Midbrain (tissue), 1 donor: ENCODE data around the gene UBL3.
A peak's percentile ranks its signal among the peaks of the same experiment; 100 is the strongest.

Experiments
- DNase-seq: peaks from one replicate; lab custom pipeline; 2025; lab: John Stamatoyannopoulos, UW

The UBL3 gene

DNA sequence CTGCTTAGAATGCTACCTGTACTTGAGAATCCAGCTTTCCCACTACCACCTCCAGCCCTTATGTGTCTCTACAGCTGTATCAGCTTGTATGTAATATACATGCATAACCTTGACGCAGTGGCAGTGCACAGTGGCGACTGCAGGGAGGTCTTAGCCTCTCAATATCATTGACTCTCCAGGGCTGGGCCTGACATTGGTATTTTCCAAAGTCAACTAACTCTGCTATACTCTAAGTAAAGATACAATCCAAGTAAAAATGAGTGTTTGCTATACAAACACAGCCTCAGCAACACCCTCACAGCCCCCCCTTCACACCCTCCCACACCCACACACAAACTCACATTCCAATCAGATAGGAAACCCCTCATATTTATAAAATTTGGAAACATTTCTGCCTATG, 6.7 kb upstream of the UBL3 start:
- DNase-seq: no peak

DNA sequence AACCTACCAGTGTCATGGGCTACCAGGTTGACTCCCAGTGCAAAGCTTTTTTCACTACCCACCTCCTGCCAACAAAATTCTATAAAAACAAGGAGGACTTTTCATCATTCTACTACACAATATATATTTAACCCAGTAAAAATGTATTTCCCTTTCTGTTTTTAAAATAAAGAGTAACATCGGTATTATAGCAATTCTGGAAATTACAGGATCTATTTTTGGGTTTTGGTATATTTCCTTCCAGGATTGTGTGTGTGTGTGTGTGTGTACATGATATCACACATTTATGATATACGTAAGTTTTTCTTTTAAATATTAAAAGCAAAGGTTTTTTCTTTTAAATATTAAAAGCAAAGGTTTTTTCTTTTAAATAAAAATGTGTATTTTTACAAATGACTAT, 6.0 kb upstream of the UBL3 start:
- DNase-seq: no peak

DNA sequence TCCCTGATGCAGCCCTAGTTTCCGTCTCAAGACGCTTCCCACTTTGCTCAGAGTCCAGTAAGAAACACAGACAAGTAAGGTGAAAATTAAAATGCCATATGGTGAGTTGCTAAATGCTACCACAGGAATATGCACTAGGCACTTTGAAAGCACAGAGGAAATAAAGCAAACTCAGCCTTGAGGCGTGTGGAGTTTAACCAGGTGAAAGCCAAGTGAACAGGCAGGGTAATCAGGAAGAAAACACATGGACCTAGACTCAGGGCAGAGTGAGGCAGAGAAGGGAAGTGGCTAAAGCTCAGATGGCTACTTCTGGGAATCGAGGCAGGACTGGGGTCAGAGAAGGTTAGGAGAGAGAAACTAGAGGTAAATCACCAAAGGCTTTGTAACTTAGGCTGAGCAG, 5.4 kb upstream of the UBL3 start:
- no peak for DNase-seq

DNA sequence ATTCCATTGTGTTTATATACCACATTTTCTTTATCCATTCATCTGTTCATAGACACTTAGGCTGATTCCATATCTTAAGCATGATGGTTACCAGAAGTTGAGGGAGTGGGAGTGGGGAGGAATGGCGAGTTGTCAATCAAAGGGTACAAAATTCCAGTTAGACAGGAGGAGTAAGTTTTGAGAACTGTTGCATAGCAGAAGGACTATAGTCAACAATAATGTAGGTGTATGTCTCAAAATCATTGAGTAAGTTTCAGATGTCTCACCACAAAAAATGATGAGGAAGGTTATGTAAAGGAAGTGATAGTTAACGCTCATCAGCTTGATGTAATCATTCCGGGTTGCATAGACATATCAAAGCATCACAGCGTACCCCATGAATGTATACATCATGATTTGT, 4.6 kb upstream of the UBL3 start:
- DNase-seq: no peak

DNA sequence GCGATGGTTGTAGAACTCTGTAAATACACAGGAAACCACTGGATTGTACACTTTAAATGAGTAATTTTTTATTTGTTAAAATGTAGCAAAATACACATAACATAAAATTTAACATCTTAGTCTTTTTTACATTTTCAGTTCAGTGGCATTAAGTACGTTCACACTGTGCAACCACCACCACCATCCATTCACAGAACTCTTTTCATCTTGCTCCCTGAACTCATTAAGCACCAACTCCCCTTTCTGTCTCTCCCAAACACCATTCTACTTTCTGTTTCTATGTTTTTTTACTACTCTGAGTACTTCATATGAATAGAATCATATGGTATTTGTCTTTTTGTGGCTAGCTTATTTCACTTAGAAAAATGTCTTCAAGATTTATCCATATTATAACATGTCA, 2.7 kb upstream of the UBL3 start:
- no peak for DNase-seq

DNA sequence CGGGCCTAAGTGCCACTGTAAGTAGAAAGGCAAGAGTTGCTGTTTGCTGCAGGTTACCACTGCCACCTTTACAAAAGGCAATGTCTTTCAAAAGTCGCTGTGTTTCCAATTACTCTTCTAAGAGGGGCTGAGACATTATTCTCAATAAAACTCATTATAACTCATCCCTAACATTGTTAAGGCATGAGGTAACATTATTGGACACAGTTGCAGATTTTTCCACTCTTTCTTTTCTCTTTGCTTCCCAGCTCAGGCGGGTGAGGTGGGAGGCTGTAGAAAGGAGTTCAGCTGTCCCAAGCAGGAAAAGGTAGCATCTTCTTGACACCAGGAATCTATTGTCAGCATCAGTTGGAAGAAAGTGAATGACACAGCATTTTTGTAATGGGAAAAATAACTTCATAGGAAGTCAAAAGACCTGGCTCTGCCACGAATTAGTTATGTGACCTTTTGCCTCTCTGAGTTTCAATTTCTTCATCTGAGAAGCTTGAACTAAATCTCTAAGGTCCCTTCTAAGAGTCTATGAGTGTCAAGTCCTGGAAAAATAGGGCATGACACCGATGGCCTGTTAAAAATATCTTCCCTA, 2.1 kb upstream of the UBL3 start:
- DNase-seq: no peak

DNA sequence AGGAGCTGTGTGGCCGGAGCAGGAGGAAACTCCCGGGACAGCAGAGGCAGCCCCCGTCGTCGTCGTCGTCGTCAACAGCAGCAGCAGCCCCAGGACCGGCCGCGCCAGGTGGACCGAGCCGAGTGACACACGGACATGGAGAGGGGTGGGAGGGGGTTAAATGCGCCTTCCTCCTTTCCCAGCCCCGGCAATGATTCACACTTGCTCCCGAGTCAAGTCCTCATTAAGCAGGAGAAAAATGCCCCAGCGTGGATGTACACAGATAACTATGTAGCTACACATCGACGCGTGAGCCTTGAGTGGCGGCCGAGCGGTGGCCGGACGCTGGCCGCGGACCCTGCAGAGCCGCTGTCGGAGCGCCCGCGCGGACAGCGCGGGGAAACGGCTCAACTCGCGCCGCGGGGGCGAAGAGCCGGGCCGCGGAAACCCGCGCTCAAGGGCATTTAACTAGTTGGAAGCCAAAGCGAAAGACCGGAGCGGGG, 645 bp downstream of the UBL3 start:
- DNase-seq: peak; percentile 82

DNA sequence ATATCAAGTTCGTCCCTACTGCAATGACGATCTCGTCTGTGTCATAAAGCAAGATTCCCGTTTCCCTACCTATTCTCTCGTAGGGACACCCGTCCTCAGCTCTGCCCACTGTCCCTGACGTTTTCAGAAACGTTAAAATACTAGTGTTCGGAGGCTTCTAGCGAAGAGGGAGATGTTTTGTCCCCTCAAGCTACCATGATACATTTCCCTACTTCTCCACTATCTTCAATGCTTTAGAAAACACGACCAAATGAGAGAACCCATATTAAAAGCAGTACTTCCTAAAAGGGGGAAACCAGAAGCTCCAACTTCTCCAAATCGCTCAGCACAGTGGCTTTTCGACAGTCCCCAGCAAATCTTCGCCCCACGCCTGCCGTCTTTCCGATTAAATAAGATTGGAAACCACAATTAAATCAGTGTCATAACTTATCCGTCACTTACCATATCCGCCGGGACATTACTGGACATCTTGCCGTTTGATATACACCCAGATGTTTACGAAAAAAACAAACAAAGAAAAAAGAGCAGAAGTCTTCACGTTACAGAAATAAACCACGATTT, 1.3 kb downstream of the UBL3 start:
- DNase-seq: peak; percentile 73

DNA sequence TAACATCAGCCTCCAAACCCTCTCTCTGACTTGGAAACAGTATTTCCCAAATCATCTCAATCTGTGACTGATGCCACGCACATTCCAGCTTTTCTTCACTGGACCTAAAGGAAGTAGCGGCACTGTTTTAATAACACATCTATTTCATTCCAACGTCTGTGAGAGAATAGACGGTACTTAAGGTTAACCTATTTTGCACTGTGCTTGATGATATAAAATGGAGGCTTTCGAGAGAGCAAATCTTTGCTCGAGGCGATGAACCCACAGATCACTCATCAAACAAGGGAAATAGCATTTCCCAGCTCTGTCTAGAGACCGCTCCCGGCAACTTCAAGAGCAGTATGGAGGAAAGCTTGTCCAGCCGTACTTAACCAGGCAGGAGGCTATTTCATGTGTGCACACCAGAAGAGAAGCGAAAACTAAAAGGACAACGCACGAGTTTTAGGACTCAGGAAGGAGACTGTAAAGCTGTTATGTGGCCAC, 2.9 kb downstream of the UBL3 start:
- DNase-seq: peak; percentile 74

DNA sequence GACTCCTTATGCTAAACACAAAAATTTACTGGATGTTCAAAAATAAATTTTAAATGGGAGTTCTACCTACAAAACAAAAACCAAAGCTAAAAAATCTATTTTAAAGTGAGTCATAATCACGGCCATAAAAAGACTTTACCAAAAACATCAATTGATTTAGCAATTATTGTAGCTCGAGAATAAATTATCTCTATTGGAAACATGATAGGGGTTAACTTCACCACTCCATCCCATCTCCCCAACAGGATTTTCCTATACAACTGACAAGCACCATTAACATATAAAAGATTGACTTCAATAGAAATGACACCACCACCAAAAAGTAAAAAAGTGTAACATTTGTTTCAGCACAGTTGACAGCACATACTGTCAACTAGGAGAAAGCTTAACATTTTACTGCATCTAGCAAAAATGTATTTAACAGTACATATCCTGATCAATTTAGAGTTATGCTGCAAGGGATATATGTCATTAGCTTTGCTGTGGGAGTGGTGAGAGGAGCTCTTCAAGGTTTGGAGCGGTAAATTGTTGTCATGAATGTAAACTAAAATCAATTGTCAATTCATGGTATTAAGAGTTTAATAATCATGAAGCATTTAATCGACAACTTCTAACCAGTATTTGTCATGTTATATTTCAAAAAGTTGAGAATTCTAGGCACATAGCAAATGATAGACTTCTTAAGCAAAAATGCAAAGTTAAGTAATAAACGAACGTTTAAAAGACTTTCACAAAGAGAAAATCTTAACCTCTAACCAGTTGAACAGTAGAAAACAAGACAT, 3.8 kb downstream of the UBL3 start:
- peak; percentile 31 for DNase-seq

DNA sequence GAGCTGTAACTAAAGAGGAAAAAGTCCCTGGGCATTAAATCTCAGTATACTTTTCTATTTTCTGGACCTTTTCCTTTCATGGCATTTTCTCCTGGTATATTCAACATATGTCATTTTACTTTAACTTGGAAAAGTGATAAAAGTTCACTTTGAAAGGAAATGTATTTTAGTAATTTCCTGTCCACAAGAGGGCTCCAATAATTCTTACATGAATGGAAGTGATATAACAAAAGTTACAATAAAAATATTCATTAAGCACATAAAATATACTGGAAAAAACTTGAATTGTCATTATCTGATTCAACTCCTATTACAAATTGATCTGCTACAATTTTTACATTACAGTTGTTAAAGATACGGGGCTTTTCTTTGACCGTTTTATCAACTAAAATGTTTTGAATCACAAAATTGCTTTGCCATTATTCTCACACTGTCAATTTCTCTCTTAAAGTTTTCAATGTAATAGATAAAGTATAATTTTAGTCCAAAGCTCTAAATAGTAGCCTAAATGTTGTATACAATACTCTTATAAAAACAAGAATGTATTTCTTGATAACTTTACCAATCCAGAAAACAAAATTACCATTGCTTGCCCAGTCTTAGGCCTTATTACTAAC, 4.9 kb downstream of the UBL3 start:
- DNase-seq: peak; percentile 40

DNA sequence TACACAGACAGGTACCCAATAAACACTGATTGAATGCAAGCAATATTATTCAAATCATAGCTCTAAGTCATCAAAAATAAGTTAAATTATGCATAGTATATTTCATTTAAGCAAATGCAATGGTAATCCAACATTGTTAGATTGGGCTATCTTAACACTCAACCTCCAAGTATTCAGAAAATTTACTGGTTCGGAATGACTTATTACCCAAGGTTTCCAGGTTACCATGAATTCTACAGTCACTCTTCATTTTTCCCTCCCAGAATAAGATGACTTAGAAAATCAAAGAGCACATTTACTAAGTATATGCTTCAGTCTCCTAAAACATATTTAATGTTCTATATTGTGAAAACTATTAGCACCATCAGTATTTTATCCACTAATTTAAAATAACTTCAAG, 6.0 kb downstream of the UBL3 start:
- no peak for DNase-seq

DNA sequence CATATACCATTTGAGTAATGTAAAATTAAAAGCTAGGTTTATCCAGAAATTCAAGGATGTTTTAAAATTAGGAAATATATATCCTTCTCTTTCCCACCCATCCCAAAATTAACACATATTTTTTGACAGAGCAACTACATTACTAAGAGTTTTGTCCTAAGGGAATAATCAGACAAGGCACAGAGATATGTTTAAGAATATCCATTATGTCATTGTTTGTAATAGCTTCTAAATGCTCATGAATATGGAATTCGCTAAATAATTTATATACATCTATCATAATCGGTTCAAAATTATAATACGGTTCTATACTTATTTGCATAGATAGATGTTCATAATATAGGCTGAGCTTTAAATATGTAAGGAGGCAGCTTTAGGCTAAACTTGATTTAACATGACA, 9.8 kb downstream of the UBL3 start:
- no peak for DNase-seq

DNA sequence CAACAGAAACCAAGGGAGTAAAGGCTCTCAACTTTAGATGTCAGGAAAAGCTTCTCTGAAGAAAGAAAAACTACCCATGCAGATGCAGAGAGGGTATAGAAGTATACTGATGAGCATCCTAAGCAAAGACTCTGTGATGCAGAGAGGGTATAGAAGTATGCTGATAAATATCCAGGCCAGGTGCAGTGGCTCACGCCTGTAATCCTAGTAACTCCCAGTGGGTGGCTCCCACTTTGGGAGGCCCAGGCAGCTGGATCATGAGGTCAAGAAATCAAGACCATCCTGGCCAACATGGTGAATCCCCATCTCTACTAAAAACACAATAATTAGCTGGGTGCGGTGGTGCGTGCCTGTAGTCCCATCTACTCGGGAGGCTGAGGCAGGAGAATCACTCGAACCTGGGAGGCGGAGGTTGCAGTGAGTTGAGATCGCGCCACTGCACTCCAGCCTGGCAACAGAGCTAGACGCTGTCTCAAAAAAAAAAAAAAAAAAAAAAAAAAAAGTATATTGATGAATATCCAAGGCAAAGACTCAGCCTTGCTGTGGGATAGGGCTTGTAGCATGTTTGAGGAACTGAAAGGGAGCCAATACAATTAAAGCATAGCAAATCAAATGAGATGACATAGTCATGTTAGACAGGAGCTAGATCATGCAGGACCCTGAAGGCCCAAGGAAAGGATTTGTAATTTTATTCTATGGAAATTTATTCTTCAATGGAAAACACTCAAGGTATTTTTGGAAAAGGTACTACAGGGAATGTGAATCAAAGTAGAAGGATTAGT, 14.9 kb downstream of the UBL3 start:
- DNase-seq: no peak

DNA sequence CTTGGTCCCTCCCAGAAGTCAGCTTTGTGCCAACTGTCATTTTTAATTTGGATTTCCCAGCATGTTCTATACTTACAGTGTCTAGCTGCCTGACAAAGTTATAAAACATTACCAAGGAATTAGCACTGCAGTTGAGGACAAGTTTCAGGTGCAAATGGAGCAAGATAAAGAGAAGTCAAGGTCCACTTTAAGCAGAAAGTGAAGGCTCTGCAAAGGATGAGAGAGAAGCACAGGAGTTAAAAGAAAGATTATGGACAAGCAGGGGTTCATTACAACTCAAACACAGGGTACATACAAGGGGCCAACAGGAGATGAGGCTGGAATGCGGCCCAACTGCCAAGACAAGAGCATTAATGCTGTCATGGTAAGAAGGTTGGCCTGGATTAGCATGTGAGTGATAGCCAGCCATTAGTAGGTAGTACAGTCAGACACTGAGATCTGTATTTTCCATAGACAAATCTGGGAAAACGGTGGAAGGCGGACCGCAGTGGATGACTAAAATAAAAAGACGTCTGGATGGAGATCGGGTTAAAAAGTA, 17.6 kb downstream of the UBL3 start:
- DNase-seq: no peak

DNA sequence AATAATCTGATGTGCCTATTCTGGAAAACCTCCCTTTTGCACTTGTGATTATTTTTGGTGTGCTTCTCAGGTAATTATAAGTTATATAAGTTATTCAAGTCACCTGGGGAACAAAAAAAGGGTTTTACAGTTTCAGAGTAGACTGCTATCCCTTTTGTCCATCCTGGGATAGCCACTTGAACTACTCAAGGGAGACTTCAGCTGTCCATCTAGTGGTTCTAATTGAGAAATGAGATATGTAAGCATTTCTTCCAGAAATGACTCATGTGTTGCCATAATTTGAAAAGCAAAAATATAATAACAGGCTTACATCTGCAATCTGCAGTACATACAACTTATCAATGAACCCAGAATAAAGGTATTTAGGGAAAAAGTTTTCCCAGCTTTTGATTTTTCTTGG, 20.4 kb downstream of the UBL3 start:
- DNase-seq: no peak

DNA sequence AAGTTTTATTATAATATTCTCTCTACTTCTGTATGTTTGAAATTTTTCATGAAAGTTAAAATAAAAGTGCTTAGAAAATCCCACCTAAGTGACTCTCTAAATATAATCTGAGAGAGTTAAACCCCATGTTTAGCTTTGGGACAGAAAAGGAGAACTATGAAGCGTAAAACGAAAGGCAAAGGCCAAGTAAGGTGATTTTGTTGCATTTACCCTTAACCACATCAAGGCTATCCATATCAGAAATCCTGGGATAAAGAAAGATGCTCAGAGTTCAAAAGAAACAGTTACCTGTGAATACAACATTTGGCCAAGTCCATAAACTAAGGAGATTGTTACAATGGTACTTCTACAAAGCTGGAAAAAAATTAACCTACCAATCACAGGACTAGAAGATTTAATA, 31.3 kb downstream of the UBL3 start:
- DNase-seq: no peak

DNA sequence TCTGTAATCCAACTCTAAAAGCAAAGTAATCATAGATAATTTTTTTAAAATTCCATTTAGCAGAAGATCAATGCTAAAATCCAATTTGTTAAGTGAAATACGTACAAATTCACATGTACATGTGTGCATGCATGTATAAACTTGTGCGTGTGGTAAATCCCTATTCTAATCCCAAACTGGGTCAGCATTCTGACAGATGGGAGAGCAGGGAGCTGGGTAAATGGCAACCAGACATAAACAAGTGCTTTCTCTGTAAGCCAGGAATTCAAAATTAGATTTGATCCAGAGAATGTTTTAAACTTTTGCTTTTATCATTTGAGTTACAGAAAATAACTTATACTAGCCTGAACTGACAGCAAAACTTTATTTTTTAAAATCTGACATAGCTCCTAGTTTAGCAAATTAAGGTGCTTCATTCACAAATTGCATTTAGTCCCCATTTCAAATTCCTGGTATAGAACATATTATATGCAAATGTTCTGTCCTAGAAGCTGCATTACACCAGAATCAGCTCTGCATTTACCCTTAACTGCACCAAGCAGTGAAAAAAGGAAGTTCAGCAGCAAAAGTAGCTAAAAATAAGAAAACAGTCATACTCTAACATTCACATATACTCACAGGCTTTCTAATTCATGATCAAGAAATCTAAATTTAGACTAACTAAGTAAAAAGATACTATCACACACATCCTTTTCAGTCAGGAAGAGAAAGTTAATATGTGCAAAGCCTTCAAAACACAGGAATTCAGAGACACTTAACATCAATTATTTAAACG, 32.6 kb downstream of the UBL3 start:
- DNase-seq: no peak

DNA sequence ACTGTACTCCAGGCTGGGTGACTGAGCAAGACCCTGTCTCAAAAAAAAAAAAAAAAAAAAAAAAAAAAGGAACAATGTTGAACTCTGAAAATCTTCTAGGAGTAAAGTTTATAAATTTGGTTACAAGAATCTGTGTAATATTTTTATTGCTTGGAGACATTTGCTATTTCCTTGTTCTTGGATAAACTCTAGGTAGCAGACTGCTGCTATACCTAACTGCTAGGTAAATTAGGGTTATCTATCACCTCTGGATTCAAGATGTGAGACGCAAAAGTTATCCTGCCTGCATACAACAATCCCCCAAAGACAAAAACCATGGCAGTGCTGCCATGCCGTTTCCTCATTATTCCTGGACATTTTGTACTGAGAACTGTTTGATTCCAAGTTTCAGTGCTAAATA, 33.7 kb downstream of the UBL3 start:
- DNase-seq: no peak

DNA sequence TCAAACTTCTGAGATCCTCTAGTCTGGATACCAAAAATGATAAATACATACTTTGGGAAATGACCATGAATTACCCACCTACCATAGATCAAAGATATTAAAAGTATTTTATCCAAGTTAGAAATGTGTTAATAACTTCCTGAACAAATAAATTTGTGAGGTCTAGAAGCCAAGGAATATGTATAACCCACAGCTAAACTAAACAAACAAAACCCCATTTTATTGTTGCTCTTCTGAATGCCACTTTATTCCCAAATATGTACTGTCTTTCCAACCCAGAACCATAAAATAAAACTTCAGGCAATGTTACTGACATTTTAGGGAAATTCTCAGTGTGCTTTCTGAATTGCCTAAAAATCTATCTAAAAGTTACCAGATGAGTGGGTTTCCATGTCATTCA, 35.1 kb downstream of the UBL3 start:
- no peak for DNase-seq

DNA sequence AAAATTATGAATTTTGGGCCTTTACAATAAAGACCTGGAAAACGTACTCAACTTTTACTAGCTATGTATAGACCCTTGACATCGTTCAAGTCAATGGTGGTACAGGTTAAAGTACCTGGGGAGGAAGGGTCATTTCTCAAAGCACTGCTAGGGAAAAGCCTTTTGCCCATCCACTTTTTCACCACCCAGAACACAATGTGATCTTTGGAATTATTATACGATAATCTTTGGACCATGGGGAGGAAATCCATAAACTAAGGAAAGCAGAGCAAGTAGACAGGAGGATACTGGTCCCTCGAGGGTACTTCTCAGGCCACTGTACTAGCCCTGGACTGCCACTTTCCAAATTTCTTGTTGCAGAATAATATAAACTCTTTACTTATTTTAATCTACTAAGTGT, 39.5 kb downstream of the UBL3 start:
- no peak for DNase-seq
